KMS-11 (cell line): Measurements from ENCODE around the gene GTF2IRD1.

Source experiments
- H2AFZ ChIP-seq: fragments of 200-600 bp; sonication (generic); 2 replicates; pipeline ENCODE4 v1.6.1; 2016; ENCODE audit warnings: antibody characterized with exemption, mixed run types, low read depth
- H3K27ac ChIP-seq: fragments of 200-600 bp; sonication (generic); 2 replicates; pipeline ENCODE4 v1.6.1; 2016; ENCODE audit warnings: mild to moderate bottlenecking, mixed run types
- H3K27me3 ChIP-seq: fragments of 200-600 bp; sonication (generic); 2 replicates; pipeline ENCODE4 v1.6.1; 2017; ENCODE audit warnings: mild to moderate bottlenecking, low read depth, mixed run types, moderate library complexity; ENCODE audit not compliant: insufficient read depth
- H3K36me3 ChIP-seq: fragments of 200-600 bp; sonication (generic); 2 replicates; pipeline ENCODE4 v1.6.1; 2017; ENCODE audit warnings: mild to moderate bottlenecking, mixed run types; ENCODE audit not compliant: insufficient read depth
- H3K4me1 ChIP-seq: fragments of 200-600 bp; sonication (generic); 2 replicates; pipeline ENCODE4 v1.6.1; 2016; ENCODE audit warnings: mild to moderate bottlenecking, low read depth, mixed run types; ENCODE audit not compliant: poor library complexity, severe bottlenecking
- H3K4me2 ChIP-seq: fragments of 200-600 bp; sonication (generic); 2 replicates; pipeline ENCODE4 v1.7.0; 2016; ENCODE audit warnings: mild to moderate bottlenecking, mixed run types
- H3K4me3 ChIP-seq: fragments of 200-600 bp; sonication (generic); IDR thresholded peaks from 2 replicates; pipeline ENCODE4 v1.6.1; 2017; ENCODE audit warnings: low read depth, low read length, mixed read lengths; ENCODE audit not compliant: insufficient read depth
- H3K79me2 ChIP-seq: fragments of 200-600 bp; sonication (generic); 2 replicates; pipeline ENCODE4 v1.6.1; 2016; ENCODE audit warnings: low read depth, mixed run types; ENCODE audit not compliant: insufficient read depth
- H3K9ac ChIP-seq: fragments of 200-600 bp; sonication (generic); 2 replicates; pipeline ENCODE4 v1.6.1; 2016; ENCODE audit warnings: mild to moderate bottlenecking, mixed run types
- H4K20me1 ChIP-seq: fragments of 200-600 bp; sonication (generic); 2 replicates; pipeline ENCODE4 v1.6.1; 2016; ENCODE audit warnings: mild to moderate bottlenecking, mixed run types; ENCODE audit not compliant: insufficient read depth
- TF ChIP-seq, protein P1 (sequence below): fragments of 200-600 bp; sonication (generic); conservative IDR thresholded peaks from 2 replicates; pipeline ENCODE4 v1.6.1; 2017; ENCODE audit warnings: low read depth, mild to moderate bottlenecking, antibody characterized with exemption, low read length, moderate library complexity, mixed read lengths

GTF2IRD1 gene

DNA sequence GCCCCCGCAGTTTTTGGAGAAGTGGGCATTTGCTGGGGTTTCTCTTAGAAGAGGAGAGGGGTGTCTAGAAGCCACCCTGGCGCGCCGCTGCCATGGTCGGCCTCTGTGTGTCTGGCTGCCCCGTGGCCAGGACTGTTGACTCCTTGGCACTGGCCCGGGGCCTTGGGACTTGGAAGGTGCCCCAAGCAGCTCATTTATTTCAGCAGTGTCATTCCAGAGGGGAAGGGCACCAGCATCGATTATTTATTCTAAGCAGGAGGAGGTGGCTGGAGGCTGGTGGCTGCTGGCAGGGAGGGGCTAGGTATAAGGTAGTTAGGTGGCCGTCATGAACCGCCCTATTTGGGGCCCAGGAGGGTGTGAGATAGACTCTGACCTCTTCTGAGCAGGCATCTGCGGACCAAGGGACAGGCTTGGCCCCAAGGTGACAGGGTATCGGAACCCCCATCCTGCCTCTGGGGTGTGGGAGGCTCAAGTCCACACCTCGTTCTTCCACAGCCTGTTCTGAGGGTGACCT lies 1.6 kb downstream of the GTF2IRD1 start:
- Histone ChIP-seq H3K9ac (no peak overlapping the region), H3K4me2 (no peak overlapping the region), H3K27me3 (no peaks in the 10 kb centered on the region), H3K36me3 (no peaks in the 10 kb centered on the region), H2AFZ (no peak overlapping the region), H4K20me1 (no peaks in the 10 kb centered on the region), H3K4me3 (no peak overlapping the region), H3K79me2 (no peaks in the 10 kb centered on the region), H3K27ac (no peak overlapping the region), H3K4me1 (no peaks in the 10 kb centered on the region)
- TF ChIP-seq, protein P1, sequence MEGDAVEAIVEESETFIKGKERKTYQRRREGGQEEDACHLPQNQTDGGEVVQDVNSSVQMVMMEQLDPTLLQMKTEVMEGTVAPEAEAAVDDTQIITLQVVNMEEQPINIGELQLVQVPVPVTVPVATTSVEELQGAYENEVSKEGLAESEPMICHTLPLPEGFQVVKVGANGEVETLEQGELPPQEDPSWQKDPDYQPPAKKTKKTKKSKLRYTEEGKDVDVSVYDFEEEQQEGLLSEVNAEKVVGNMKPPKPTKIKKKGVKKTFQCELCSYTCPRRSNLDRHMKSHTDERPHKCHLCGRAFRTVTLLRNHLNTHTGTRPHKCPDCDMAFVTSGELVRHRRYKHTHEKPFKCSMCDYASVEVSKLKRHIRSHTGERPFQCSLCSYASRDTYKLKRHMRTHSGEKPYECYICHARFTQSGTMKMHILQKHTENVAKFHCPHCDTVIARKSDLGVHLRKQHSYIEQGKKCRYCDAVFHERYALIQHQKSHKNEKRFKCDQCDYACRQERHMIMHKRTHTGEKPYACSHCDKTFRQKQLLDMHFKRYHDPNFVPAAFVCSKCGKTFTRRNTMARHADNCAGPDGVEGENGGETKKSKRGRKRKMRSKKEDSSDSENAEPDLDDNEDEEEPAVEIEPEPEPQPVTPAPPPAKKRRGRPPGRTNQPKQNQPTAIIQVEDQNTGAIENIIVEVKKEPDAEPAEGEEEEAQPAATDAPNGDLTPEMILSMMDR: no peak

DNA sequence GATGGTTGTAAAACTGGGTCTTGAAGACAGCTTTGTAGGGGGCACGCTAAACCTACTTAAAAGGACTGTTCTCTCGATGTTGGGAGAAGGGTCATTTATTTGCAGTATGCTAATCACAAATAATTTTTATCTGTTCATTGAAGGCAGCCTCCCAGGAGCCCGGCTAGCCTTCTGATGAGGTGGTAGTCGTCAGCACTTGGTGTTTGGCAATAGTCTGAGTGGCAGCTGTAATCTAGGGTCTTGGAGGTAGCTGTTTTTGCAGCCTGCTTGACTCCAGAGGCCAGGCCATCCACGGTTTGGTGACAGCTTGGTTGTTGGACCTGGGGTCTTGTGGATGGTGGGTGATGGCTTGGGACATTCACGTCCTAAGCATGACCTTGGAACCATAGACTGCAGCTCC lies 2.2 kb downstream of the GTF2IRD1 start:
- no peaks in the 10 kb centered on the region for H3K4me1 ChIP-seq
- H3K4me3 ChIP-seq: no peak overlapping the region
- no peak overlapping the region for H3K27ac ChIP-seq
- H3K36me3 ChIP-seq: no peaks in the 10 kb centered on the region
- no peak overlapping the region for H3K4me2 ChIP-seq
- TF ChIP-seq, protein P1: no peak
- no peak overlapping the region for H3K9ac ChIP-seq
- H4K20me1 ChIP-seq: no peaks in the 10 kb centered on the region
- H2AFZ ChIP-seq: no peak overlapping the region
- no peaks in the 10 kb centered on the region for H3K27me3 ChIP-seq
- H3K79me2 ChIP-seq: no peaks in the 10 kb centered on the region

- H3K27ac ChIP-seq: no peak overlapping the region
- H4K20me1 ChIP-seq: no peaks in the 10 kb centered on the region
- no peaks in the 10 kb centered on the region for H3K27me3 ChIP-seq
- H2AFZ ChIP-seq: no peak overlapping the region
- no peak overlapping the region for H3K4me2 ChIP-seq
- TF ChIP-seq, protein P1: no peak
- no peak overlapping the region for H3K4me3 ChIP-seq
- H3K79me2 ChIP-seq: no peaks in the 10 kb centered on the region
- no peaks in the 10 kb centered on the region for H3K4me1 ChIP-seq
- no peak overlapping the region for H3K9ac ChIP-seq
- no peaks in the 10 kb centered on the region for H3K36me3 ChIP-seq
These were observed 3.3 kb downstream of the GTF2IRD1 start for GRCh38 chr7:74457007-74457406.

DNA sequence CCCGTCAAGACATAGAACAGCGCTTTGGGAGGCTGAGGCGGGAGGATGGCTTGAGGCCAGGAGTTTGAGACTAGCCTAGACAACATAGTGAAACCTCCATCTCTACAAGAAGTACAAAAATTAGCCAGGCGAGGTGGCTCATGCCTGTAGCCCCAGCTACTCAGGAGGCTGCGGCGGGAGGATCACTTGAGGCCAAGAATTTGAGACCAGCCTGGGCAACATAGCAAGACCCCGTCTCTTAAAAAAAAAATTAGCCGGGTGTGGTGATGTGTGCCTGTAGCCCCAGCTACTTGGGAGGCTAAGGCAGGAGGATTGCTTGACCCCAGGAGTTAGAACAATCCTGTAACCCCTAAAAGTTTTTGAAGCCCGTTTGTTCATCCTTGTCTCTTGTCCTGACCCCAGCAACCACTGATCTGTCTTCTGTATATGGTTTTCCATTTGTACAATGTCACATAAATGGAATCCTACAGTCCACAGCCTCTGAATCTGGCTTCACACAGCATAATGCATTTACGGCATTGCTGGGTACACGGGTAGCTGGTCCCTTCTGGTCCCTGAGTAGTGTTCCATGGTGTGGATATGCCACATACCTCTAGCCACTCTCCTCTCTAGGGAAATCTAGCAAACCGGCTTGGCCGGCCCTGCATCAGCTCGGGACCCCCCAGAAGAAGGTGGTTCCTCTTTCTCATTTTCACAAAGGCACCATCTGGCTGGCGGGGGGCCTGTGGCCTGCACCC lies 8.4 kb downstream of the GTF2IRD1 start:
- Histone ChIP-seq H3K4me3 (no peak overlapping the region), H3K9ac (no peak overlapping the region), H3K27me3 (no peaks in the 10 kb centered on the region), H3K36me3 (no peaks in the 10 kb centered on the region), H3K79me2 (no peaks in the 10 kb centered on the region), H3K4me1 (no peaks in the 10 kb centered on the region), H4K20me1 (no peaks in the 10 kb centered on the region), H3K27ac (no peak overlapping the region), H3K4me2 (no peak overlapping the region), H2AFZ (no peak overlapping the region)
- TF ChIP-seq, protein P1: no peak
